ENCODE measurements around the gene ERBB2. TPM values are rescaled to one million over a fixed set of nuclear protein-coding genes. Genes with fewer than 3 reads are reported as not detected.

ERBB2 gene
- total RNA-seq, 1 experiment from 2014 or later: 216 TPM

- H3K14ac ChIP-seq (ENCODE audit: insufficient read depth, low read length): no peak overlapping the region
- H3K36me3 Mint-ChIP-seq (ENCODE audit: insufficient read depth in 1 of 3, low read depth in 3 of 3): no peaks in the 10 kb centered on the region
- H3K79me2 ChIP-seq (ENCODE audit: insufficient read depth, low read length): no peaks in the 10 kb centered on the region
- no peak overlapping the region for H4K5ac ChIP-seq (ENCODE audit: insufficient read length, low read depth, low read length)
- H2BK15ac ChIP-seq (ENCODE audit: low read depth, low read length): no peak overlapping the region
- H2BK12ac ChIP-seq (ENCODE audit: insufficient read length, low read depth, low read length): no peak overlapping the region
- TF ChIP-seq CTCF (conservative IDR thresholded peaks at IDR 0.05): no peak
- H3K27ac Mint-ChIP-seq: no peak overlapping the region
- H3K23ac ChIP-seq (ENCODE audit: insufficient read length, low read depth, low read length): no peak overlapping the region
- H3K27me3 Mint-ChIP-seq (ENCODE audit: low read depth): peaks cover 16% of the 10 kb centered on the region
- H3K4ac ChIP-seq (ENCODE audit: low read depth, low read length): no peak overlapping the region
- no peak overlapping the region for H4K8ac ChIP-seq (replicated peaks; ENCODE audit: insufficient read length, low read depth, low read length)
- DNase-seq: no peak
- no peak overlapping the region for H2BK20ac ChIP-seq (ENCODE audit: low read depth, low read length, poor library complexity, severe bottlenecking)
- H3K4me1 ChIP-seq (ENCODE audit: insufficient read depth, low read length): no peaks in the 10 kb centered on the region
- no peaks in the 10 kb centered on the region for H3K9me3 ChIP-seq (ENCODE audit: control insufficient read depth, low read depth, low read length)
- H3T11ph ChIP-seq (ENCODE audit: low read length): no peak overlapping the region
- peaks cover 7 to 8% of the 10 kb centered on the region in 2 experiments for H3K4me1 Mint-ChIP-seq
- no peak overlapping the region for H3K4me3 Mint-ChIP-seq
- no peak overlapping the region for H3K56ac ChIP-seq (ENCODE audit: insufficient read length, low read depth, low read length)
- H3K18ac ChIP-seq (ENCODE audit: insufficient read length, low read depth, low read length): no peak overlapping the region
- no peaks in the 10 kb centered on the region for H3K23me2 ChIP-seq (ENCODE audit: insufficient read length, low read depth, low read length, poor library complexity, severe bottlenecking)
- no peak overlapping the region for H3K9ac ChIP-seq (ENCODE audit: extremely low read depth, insufficient read length, low read length)
- H2AK5ac ChIP-seq (ENCODE audit: insufficient read length, low read length): no peak overlapping the region
- no CpG with 5 or more reads among the region's 8 CpGs for WGBS (ENCODE audit: extremely low coverage, insufficient read length, low lambda C conversion rate)
- no peak overlapping the region for H2BK5ac ChIP-seq (ENCODE audit: insufficient read length, low read length)
- no peak overlapping the region for H2BK120ac ChIP-seq (ENCODE audit: low read depth, low read length, poor library complexity, severe bottlenecking)
- H3K27me3 ChIP-seq (ENCODE audit: insufficient read depth, low read length): no peaks in the 10 kb centered on the region
- no peak overlapping the region for H2AFZ ChIP-seq (ENCODE audit: low read length)
- H3K27ac ChIP-seq (ENCODE audit: insufficient read length, low read depth, low read length): no peak overlapping the region
- H4K20me1 ChIP-seq (ENCODE audit: control insufficient read depth, insufficient read depth, insufficient read length): no peaks in the 10 kb centered on the region
- H3K9me3 Mint-ChIP-seq: no peaks in the 10 kb centered on the region
- H3K79me1 ChIP-seq (ENCODE audit: insufficient read depth, low read depth, low read length, poor library complexity, severe bottlenecking): no peaks in the 10 kb centered on the region
- H3K4me2 ChIP-seq (ENCODE audit: insufficient read depth, insufficient read length, low read length): no peak overlapping the region
- H4K91ac ChIP-seq (ENCODE audit: insufficient read length, low read depth, low read length): no peak overlapping the region
These were observed 70.2 kb downstream of the ERBB2 start for GRCh38 chr17:39769974-39770587.
